ENCODE results near the gene PAX3. TPM values are rescaled to one million over a fixed set of nuclear protein-coding genes. Genes with fewer than 3 reads are reported as not detected.

Gene PAX3
- total and polyA plus RNA-seq, 11 donors: 0.42 TPM; not detected in 10

DNA sequence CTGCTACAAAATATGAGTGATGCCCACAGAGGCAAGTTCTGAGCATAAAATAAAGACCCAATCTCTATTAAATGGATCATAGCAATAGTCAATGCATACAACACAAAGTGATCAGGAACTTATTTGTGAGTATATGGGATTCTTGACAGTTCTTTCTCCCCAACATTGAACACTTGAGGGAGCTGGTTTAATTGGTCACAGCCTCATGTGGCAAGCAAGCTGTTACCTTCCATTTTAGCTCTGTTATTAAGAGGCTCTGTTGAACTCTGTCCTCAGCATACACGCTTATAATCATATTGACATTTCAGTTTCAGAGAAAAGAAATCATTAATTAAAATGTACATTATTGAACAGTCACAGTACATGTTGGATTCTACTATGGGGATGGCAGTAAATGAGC lies 37.6 kb upstream of the PAX3 start:
- peak in 1 of 12 donors; percentile 7 for TF ChIP-seq CTCF (IDR thresholded peaks at IDR 0.05)
- no peak for TF ChIP-seq POLR2A (IDR thresholded peaks at IDR 0.05)
- H3K4me1 ChIP-seq: no peaks in the 10 kb centered on the region
- DNase-seq (no peak), ATAC-seq (no peak)
- H3K4me3 ChIP-seq: no peak overlapping the region
- peaks cover 0 to 27% (median 11%) of the 10 kb centered on the region in 12 donors for H3K9me3 ChIP-seq
- H3K36me3 ChIP-seq: no peaks in the 10 kb centered on the region
- H3K27me3 ChIP-seq: no peaks in the 10 kb centered on the region
- 76 to 82% (median 79%) methylated on average over 1 of the region's 1 CpG for WGBS, 4 donors
- H3K27ac ChIP-seq: no peak overlapping the region
- intact Hi-C loops (cut with DNase I): no loop called here

DNA sequence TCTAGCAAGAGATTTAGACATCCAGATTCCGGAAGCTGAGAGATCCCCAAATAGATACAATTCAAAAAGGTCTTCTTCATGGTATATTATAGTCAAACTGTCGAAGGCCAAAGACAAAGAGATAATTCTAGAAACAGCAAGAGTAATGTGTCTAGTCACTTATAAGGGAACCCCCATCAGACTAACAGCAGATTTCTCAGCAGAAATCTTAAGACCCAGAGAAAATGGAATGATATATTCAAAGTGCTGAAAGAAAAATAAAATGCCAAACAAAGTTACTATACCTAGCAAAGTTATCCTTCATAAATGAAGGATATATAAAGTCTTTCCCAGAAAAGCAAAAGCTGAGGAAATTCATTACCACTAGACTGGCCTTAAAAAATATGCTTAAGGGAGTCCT lies 36.1 kb upstream of the PAX3 start:
- no peaks in the 10 kb centered on the region for H3K36me3 ChIP-seq
- no peak for ATAC-seq
- peaks cover 0 to 34% (median 12%) of the 10 kb centered on the region in 12 donors for H3K9me3 ChIP-seq
- H3K4me3 ChIP-seq: no peak overlapping the region
- DNase-seq: no peak
- TF ChIP-seq CTCF (IDR thresholded peaks at IDR 0.05) (no peak), POLR2A (IDR thresholded peaks at IDR 0.05) (no peak)
- intact Hi-C loops (cut with DNase I): no loop called here
- WGBS, 4 donors: 91 to 98% (median 94%) methylated on average over 2 of the region's 2 CpGs
- H3K27me3 ChIP-seq: no peaks in the 10 kb centered on the region
- H3K27ac ChIP-seq: no peak overlapping the region
- no peaks in the 10 kb centered on the region for H3K4me1 ChIP-seq

- no peaks in the 10 kb centered on the region for H3K27me3 ChIP-seq
- peaks cover 0 to 38% (median 15%) of the 10 kb centered on the region in 12 donors for H3K9me3 ChIP-seq
- no peak overlapping the region for H3K27ac ChIP-seq
- no peak overlapping the region for H3K4me3 ChIP-seq
- H3K4me1 ChIP-seq: no peaks in the 10 kb centered on the region
- no peaks in the 10 kb centered on the region for H3K36me3 ChIP-seq
- ATAC-seq (no peak), DNase-seq (no peak)
- WGBS, 4 donors: 81 to 86% (median 83%) methylated on average over 1 to 2 of the region's 2 CpGs
- no peak for TF ChIP-seq POLR2A (IDR thresholded peaks at IDR 0.05)
- TF ChIP-seq CTCF (IDR thresholded peaks at IDR 0.05): no peak
- intact Hi-C loops (cut with DNase I): no loop called here
Observed at GRCh38 chr2:222333397-222333796, 34.6 kb upstream of the PAX3 start.

DNA sequence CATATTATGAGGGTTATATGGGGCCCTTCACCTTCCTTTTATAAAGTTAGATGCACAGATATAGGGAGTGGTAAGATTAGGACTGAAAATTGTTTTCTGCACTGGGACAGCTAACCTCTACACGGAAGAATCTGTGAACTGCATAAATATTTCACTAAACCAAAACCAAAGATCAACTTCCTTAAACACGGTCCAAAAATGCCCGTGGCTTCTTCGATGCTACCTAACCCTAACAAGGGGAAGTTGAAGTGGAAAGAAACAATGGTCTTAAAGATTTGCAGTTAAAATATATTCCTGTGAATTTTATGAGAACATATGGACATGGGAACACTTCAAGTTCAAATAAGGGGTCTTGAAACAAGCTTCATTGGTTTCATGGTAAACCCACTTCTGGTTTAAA lies 33.3 kb upstream of the PAX3 start:
- Histone ChIP-seq H3K4me1 (no peaks in the 10 kb centered on the region), H3K9me3 (peaks cover 0 to 38% (median 15%) of the 10 kb centered on the region in 12 donors), H3K27me3 (no peaks in the 10 kb centered on the region), H3K36me3 (no peaks in the 10 kb centered on the region), H3K27ac (no peak overlapping the region), H3K4me3 (no peak overlapping the region)
- WGBS, 4 donors: 80 to 84% (median 83%) methylated on average over 4 of the region's 4 CpGs
- no peak for TF ChIP-seq CTCF (IDR thresholded peaks at IDR 0.05)
- TF ChIP-seq POLR2A (IDR thresholded peaks at IDR 0.05): no peak
- no peak for DNase-seq
- no peak for ATAC-seq
- intact Hi-C loops (cut with DNase I): no loop called here

Data from heart left ventricle (tissue), 16 donors.